GM23338 (cell line): Measurements from ENCODE around the gene MAD1L1.

ENCODE experiments used
- CREB1 ChIP-seq: fragments of 250-450 bp; sonication (Bioruptor Pico); IDR thresholded peaks from 2 replicates; pipeline ENCODE4 v1.5.0; 2020; ENCODE audit warnings: low read depth, mild to moderate bottlenecking, moderate library complexity
- EZH2 ChIP-seq: fragments of 200-600 bp; sonication (generic); IDR thresholded peaks from one replicate; pipeline ENCODE4 v1.8.0; 2017; ENCODE audit warnings: antibody characterized with exemption, mild to moderate bottlenecking, low read depth; ENCODE audit not compliant: unreplicated experiment
- EZH2phosphoT487 ChIP-seq: fragments of 200-600 bp; sonication (generic); IDR thresholded peaks from one replicate; pipeline ENCODE4 v1.8.1; 2018; ENCODE audit warnings: antibody characterized with exemption; ENCODE audit not compliant: unreplicated experiment
- JUNB ChIP-seq: IDR thresholded peaks from one replicate; pipeline ENCODE4 v1.6.1; 2016; ENCODE audit warnings: antibody characterized with exemption; ENCODE audit not compliant: unreplicated experiment
- POLR2AphosphoS5 ChIP-seq: IDR thresholded peaks from 2 replicates; pipeline ENCODE4 v1.6.1; 2016; ENCODE audit warnings: antibody characterized with exemption, low read depth
- TF ChIP-seq, protein P1 (sequence below), 2 experiments: fragments of 200-600 bp in 1 of 2; sonication (generic) in 1 of 2; conservative IDR thresholded peaks; 2 replicates each; pipeline versions ENCODE4 v1.5.1 to v1.6.1; 2016 to 2017; ENCODE audit warnings: antibody characterized with exemption in 2 of 2, low read depth in 2 of 2, mild to moderate bottlenecking in 2 of 2, moderate library complexity in 1 of 2
- TF ChIP-seq, protein P2 (sequence below): fragments of 250-450 bp; sonication (Bioruptor Pico); IDR thresholded peaks from 2 replicates; pipeline ENCODE4 v1.5.0; 2020; ENCODE audit warnings: mild to moderate bottlenecking, moderate library complexity
- TF ChIP-seq, protein P3 (sequence below): IDR thresholded peaks from one replicate; pipeline ENCODE4 v1.6.1; 2018; ENCODE audit warnings: antibody characterized with exemption; ENCODE audit not compliant: unreplicated experiment

DNA sequence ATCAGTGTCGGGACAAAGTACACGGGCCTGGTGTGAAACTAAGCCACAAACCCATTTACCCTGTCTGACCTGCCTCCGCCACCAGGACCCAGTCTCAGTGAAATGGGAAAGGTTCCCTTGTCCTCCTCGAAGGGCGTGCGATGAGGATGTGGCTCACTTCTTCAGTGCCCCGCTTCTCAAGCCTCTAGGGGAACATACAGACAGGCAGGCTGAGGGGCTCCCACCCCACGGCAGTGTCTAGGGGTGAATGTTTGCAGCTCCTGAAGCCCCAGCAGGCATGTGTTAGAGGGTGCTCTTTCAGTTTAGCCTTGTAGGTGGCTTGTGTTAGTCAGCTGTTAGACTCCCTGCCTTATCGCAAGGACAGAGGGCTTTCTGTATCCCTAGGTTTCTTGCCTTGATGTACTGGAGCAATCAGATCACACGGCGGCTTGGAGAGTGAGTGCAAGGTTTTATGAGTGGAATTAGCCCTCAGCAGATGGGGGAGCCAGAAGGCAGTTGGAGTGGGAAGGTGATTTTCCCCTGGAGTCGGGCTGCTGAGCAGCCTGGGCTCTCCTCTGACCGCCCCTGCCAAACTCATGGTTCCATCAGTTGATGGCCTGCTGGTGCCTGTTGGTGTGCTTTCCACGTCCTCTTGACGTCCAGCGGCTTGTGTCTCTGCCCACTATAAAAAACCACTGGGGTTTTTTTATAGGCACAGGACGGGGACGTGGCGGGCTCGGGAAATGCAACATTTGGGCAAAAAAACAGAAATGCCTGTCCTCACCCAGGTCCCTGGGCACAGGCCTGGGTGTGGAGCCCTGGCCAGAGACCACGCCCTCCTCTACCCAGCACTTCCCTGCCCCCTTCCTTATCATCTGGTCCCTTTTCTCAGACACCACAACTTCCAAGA is 10.0 kb upstream of the MAD1L1 start:
- TF ChIP-seq EZH2 (no peak), POLR2AphosphoS5 (no peak), JUNB (no peak), CREB1 (CRISPR knock-in tag) (no peak), EZH2phosphoT487 (no peak)
- TF ChIP-seq, protein P1, sequence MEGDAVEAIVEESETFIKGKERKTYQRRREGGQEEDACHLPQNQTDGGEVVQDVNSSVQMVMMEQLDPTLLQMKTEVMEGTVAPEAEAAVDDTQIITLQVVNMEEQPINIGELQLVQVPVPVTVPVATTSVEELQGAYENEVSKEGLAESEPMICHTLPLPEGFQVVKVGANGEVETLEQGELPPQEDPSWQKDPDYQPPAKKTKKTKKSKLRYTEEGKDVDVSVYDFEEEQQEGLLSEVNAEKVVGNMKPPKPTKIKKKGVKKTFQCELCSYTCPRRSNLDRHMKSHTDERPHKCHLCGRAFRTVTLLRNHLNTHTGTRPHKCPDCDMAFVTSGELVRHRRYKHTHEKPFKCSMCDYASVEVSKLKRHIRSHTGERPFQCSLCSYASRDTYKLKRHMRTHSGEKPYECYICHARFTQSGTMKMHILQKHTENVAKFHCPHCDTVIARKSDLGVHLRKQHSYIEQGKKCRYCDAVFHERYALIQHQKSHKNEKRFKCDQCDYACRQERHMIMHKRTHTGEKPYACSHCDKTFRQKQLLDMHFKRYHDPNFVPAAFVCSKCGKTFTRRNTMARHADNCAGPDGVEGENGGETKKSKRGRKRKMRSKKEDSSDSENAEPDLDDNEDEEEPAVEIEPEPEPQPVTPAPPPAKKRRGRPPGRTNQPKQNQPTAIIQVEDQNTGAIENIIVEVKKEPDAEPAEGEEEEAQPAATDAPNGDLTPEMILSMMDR (conservative IDR thresholded peaks at IDR 0.05; ENCODE audit: low read depth in 2 of 2) = no peak
- TF ChIP-seq, protein P2, sequence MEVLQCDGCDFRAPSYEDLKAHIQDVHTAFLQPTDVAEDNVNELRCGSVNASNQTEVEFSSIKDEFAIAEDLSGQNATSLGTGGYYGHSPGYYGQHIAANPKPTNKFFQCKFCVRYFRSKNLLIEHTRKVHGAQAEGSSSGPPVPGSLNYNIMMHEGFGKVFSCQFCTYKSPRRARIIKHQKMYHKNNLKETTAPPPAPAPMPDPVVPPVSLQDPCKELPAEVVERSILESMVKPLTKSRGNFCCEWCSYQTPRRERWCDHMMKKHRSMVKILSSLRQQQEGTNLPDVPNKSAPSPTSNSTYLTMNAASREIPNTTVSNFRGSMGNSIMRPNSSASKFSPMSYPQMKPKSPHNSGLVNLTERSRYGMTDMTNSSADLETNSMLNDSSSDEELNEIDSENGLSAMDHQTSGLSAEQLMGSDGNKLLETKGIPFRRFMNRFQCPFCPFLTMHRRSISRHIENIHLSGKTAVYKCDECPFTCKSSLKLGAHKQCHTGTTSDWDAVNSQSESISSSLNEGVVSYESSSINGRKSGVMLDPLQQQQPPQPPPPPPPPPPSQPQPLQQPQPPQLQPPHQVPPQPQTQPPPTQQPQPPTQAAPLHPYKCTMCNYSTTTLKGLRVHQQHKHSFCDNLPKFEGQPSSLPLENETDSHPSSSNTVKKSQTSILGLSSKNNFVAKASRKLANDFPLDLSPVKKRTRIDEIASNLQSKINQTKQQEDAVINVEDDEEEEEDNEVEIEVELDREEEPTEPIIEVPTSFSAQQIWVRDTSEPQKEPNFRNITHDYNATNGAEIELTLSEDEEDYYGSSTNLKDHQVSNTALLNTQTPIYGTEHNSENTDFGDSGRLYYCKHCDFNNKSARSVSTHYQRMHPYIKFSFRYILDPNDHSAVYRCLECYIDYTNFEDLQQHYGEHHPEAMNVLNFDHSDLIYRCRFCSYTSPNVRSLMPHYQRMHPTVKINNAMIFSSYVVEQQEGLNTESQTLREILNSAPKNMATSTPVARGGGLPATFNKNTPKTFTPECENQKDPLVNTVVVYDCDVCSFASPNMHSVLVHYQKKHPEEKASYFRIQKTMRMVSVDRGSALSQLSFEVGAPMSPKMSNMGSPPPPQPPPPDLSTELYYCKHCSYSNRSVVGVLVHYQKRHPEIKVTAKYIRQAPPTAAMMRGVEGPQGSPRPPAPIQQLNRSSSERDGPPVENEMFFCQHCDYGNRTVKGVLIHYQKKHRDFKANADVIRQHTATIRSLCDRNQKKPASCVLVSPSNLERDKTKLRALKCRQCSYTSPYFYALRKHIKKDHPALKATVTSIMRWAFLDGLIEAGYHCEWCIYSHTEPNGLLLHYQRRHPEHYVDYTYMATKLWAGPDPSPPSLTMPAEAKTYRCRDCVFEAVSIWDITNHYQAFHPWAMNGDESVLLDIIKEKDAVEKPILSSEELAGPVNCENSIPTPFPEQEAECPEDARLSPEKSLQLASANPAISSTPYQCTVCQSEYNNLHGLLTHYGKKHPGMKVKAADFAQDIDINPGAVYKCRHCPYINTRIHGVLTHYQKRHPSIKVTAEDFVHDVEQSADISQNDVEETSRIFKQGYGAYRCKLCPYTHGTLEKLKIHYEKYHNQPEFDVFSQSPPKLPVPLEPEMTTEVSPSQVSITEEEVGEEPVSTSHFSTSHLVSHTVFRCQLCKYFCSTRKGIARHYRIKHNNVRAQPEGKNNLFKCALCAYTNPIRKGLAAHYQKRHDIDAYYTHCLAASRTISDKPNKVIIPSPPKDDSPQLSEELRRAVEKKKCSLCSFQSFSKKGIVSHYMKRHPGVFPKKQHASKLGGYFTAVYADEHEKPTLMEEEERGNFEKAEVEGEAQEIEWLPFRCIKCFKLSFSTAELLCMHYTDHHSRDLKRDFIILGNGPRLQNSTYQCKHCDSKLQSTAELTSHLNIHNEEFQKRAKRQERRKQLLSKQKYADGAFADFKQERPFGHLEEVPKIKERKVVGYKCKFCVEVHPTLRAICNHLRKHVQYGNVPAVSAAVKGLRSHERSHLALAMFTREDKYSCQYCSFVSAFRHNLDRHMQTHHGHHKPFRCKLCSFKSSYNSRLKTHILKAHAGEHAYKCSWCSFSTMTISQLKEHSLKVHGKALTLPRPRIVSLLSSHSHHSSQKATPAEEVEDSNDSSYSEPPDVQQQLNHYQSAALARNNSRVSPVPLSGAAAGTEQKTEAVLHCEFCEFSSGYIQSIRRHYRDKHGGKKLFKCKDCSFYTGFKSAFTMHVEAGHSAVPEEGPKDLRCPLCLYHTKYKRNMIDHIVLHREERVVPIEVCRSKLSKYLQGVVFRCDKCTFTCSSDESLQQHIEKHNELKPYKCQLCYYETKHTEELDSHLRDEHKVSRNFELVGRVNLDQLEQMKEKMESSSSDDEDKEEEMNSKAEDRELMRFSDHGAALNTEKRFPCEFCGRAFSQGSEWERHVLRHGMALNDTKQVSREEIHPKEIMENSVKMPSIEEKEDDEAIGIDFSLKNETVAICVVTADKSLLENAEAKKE (CRISPR knock-in tag) = no peak
- TF ChIP-seq, protein P3, sequence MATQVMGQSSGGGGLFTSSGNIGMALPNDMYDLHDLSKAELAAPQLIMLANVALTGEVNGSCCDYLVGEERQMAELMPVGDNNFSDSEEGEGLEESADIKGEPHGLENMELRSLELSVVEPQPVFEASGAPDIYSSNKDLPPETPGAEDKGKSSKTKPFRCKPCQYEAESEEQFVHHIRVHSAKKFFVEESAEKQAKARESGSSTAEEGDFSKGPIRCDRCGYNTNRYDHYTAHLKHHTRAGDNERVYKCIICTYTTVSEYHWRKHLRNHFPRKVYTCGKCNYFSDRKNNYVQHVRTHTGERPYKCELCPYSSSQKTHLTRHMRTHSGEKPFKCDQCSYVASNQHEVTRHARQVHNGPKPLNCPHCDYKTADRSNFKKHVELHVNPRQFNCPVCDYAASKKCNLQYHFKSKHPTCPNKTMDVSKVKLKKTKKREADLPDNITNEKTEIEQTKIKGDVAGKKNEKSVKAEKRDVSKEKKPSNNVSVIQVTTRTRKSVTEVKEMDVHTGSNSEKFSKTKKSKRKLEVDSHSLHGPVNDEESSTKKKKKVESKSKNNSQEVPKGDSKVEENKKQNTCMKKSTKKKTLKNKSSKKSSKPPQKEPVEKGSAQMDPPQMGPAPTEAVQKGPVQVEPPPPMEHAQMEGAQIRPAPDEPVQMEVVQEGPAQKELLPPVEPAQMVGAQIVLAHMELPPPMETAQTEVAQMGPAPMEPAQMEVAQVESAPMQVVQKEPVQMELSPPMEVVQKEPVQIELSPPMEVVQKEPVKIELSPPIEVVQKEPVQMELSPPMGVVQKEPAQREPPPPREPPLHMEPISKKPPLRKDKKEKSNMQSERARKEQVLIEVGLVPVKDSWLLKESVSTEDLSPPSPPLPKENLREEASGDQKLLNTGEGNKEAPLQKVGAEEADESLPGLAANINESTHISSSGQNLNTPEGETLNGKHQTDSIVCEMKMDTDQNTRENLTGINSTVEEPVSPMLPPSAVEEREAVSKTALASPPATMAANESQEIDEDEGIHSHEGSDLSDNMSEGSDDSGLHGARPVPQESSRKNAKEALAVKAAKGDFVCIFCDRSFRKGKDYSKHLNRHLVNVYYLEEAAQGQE = no peak
